ENCODE data around the gene FBRS. TPM values are rescaled to one million over a fixed set of nuclear protein-coding genes. Genes with fewer than 3 reads are reported as not detected.
A peak's percentile ranks its signal among the peaks of the same experiment; 100 is the strongest.
"Not testable (repeated sequence)": the region's sequence is repeated elsewhere in the genome, so short reads cannot be mapped to it uniquely, and the experiment has no call there.

Gene FBRS
- total RNA-seq, result 30.4 TPM
- long read RNA-seq, partial matches to known transcripts, result 19 of 19 reads
- long read RNA-seq, other reads (novel, unspliced or antisense), result 0 of 19 reads

DNA sequence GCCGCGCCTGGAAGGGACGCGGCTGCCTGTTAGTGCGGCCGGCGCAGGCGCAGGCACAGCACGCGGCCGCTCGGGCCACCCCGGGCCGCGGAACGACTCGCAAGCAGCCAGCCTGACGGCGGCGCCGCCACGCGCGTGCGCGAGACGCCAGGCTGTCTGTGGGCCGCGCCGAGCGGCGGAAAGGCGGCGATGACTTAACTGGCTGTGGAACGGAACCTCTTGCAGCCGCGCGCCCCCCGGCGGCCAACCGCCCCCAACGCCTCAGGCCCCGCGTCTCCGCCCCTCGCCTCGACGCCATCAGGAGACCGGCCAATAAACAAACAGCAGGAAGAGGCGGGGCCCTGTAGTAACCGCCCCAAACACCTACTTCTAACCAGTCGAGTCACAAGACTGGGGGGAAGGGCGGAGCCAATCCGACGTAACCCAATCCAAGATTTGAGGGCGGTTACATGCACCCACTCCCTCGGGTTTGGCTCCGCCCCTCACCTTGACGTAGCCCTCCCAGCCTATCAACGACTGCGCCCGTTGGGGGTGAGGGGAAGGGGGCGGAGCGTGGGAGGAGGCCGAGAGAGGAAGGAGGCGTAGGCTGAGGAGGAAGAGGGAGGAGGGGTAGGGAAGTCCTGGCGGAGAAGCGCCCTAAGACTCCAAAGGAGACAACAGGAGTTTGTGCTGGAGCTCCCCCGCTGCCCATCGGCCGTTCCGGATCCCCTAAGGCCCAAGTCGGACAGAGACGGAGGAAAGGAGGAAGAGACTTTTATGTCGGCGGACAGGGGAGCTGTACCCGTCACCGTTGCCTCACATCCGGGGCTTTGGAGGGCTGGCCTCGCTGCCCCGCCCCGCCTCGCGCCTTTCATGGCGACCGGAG is at the start of gene FBRS:
FBRS (plus strand) TSS at position 566 of the 865 bp plus-strand sequence. CDS start 1,088 bp downstream, outside the sequence.
- intact Hi-C loops (cut with micrococcal nuclease), result no loop called here
- ATAC-seq (peak; percentile 88), DNase-seq (peak; percentile 100)

DNA sequence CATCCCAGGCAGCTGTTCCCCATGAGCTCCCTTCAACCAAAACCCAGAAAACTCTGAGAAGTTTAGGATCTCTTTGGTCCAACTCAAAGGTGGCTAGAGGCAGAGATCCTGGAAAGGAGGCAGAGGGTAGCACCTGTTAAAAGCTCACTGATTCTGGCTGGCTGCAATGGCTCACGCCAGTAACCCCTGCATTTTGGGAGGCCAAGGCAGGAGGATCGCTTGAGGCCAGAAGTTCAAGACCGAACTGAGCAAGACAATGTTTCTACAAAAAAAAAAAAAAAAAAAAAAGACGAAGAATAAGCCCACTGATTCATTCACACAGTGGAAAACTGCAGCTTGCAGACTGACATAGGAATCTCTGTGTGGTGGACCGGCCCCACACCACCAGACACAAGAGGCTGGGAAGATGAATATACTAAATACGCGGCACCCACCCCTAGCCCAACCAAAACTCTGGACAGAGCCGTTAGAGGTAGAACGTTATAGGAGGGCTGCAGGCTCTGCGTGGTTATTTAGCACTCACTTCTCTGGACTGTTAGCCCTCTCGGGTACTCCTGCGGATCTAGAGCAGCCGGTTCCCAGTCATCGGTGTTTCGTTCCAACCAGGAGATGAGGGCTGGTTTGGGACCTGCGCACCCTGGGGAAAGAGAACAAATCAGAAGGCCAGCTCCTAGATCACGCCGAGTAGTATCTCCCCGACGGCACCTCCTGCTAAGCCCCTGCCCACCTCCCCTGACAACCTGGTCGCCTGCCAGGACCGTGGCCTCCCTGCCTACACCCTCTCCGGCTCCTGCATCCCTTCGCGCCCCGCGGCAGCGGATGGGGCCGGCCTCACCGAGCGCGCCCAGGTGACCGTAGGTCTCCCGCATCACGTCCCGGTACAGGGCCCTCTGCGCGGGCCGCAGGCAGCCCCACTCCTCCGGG is 49.0 kb upstream of the FBRS start:
- intact Hi-C loops (cut with micrococcal nuclease), result no loop called here
- DNase-seq, result peak; percentile 73
- ATAC-seq, result peak; percentile 73

DNA sequence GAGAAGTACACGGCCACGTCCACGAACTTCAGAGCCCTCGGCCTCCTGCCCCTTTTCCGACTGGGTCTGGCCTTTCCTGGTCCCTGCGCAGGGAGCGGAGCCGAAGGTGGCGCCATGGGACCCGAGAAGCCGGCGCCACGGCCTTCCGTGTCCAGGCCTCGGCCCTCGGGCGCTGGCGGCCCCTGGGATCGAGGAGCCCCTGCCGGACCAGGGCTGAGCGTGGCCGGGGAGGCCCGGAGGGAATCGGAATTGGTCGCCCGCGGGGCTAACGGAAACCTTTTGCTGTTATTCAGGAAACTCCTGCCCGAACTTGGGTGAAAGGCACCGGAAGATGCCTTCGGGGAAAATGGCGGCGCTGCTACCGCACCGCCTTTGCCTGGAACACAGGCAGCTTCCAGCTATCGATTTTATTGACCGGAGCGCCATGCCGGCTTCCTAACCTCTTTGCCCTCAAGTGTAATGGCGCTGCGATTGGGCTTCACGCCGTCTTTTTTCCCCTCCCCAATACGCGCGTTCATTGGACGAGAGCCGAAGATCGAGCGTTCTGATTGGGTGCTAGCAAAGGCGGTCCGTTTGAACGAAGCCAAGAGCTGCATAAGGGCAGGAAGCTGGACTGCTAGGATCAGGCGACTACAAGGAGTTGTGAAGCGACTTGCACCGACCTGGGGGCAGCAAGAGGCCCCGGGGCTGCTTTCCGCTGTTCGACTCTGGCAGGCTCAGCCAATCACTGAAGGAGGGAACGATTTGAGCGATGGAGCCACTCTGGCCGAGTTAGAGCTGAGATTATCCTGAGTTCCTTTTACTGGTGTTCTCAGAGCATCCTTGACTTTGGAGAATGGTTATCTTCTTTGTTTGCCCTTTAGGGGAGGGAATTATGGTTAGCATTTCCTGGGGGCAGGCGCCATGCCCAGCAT is 48.0 kb upstream of the FBRS start, which contains the start of gene ZNF689:
ZNF689 (minus strand) TSS at position 464 of the 914 bp plus-strand sequence; CDS start at position 116, 348 bp downstream.
- ATAC-seq (peak; percentile 98), DNase-seq (peak; percentile 93)
- intact Hi-C loops (cut with micrococcal nuclease), result no loop called here

DNA sequence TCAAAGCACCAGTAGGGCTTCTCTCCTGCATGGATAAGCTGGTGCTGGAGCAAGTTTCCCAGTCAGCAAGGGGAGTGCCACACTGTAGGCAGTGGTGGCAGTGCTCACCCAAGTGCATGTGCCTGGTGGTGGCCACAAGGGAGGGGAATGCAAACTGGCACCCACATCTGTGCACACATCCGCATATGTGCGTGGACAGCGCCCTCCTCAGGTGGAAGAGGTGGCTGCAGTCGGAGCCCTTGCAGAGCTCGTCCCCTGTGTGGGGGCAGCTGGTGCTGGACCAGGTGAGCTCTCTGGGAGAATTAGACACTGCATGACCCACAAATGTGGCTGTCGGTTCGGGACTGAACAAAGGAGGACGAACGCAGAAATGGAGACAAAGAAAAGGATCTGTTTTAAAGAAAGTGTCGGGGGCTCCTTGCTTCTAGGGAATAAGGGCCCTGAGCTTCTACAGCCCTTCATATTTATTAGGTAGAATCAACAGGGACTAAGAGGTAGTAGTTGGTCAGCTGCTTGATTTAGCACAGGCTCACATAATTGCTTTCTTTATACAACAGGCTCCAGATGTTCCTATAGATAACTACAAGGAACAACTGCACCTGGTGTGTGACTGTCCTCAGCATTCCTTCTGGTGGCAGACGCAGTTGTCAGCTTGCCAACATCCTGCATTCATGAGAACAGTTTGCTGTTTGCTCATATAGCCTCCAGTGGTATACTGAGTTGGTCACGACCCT is 42.7 kb upstream of the FBRS start:
- ATAC-seq, result peak; percentile 72
- peak; percentile 74 for DNase-seq
- intact Hi-C loops (cut with micrococcal nuclease), result no loop called here

DNA sequence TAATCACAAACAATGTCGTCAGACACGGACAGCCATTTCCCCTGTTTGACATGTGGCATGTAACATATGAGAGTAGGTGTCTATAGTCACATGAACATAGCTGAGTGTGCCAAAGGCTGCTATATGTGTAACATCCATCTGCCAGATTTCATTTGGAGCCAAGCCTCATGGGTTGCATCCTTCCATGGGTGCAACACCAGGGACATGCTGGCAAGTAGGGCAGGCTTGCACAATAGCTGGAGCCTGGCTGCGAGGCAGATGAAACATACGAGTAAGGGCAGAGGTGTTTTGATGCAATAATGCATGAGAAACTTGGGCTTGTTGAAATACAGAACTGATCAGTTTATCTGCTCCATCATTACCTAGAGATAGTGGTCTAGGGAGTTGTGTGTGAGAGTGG is 39.0 kb upstream of the FBRS start:
- intact Hi-C loops (cut with micrococcal nuclease), result no loop called here
- ATAC-seq, result no peak
- DNase-seq, result no peak

DNA sequence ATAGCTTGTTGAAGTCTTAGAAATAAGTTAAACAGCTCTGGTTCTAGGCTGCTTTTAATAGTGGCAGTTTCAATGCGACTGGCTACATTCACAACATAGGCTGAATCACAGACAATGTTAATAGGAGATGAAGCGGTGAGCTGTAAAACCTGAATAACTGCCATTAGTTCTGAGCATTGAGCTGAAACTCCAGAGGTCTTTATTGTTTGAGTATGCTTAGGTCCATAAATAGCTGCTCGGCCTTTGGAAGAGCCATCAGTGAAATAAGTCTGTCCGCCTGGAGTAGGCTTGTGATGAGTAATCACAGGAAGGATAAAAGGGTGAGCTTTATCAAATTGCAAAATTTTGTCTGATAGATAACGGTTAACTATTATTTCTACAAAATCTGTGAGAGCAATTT is 38.6 kb upstream of the FBRS start:
- intact Hi-C loops (cut with micrococcal nuclease), result no loop called here
- no peak for ATAC-seq

DNA sequence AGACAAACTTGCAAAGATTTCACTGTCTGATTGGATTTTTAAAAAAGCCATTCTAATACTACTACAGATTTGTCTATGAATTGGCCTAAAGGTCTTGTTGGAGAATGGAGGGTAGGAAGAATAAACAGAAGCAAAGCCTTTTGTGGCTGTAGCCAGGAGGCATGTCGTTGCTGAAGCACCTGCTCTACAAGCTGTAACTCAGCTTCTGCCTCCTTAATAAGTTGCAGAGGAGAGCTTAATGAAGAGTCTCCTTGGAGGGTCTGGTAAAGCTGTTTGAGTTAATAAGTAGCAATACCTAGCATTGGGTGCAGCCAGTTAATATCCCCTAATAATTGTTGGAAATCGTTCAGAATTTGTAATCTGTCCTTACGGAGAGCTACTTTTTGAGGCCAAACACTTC is 38.1 kb upstream of the FBRS start:
- DNase-seq (no peak), ATAC-seq (no peak)
- intact Hi-C loops (cut with micrococcal nuclease), result no loop called here

More for the DNA sequence above, 38.6 kb upstream of the FBRS start:
- no peak for DNase-seq

DNA sequence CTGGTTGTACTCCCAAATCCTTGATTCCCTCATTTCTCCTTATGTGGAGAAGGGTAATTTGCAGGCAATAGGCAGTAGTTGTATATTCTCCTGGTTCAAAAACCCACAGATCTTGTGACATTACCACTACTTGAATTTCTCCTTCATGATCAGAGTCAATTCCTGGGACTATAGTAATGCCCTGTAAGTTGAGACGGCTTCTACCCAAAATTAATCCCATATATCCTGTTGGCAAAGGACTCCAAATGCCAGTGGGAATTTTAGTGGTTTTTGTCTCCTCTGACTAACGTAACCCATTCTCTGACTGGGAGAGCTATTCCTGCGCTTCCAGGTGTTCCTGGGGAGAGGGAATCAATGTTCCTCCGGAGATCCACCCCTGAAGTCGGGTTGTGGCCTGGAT is 36.5 kb upstream of the FBRS start:
- ATAC-seq (no peak), DNase-seq (no peak)
- intact Hi-C loops (cut with micrococcal nuclease), result no loop called here

DNA sequence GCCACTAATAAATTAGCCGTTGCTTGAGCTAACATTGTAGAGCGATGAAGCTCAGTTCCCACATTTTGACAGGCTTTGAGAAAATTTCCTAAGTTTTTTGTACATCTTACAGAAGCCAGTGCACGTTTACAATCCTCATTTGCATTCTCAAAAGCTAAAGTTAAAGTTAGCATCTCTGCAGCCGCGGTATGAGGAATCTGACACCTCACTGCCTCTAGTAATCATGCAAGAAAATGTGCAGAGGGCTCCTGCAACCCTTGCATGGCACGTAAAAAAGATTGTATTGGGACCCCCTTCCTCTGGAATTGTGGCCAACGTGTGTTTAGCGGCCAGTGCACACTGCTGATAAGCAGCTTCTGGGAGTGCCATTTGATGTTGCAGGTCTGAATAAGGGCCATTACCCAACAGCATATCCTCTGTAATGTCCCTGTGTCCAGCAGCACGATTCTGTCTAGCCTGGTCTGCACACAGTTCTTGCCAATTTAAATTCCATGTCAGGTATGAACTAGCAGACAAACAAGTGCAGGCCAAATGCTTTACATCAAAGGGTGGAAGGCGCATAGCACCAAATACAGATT is 35.7 kb upstream of the FBRS start:
- DNase-seq (no peak), ATAC-seq (no peak)
- intact Hi-C loops (cut with micrococcal nuclease), result no loop called here

DNA sequence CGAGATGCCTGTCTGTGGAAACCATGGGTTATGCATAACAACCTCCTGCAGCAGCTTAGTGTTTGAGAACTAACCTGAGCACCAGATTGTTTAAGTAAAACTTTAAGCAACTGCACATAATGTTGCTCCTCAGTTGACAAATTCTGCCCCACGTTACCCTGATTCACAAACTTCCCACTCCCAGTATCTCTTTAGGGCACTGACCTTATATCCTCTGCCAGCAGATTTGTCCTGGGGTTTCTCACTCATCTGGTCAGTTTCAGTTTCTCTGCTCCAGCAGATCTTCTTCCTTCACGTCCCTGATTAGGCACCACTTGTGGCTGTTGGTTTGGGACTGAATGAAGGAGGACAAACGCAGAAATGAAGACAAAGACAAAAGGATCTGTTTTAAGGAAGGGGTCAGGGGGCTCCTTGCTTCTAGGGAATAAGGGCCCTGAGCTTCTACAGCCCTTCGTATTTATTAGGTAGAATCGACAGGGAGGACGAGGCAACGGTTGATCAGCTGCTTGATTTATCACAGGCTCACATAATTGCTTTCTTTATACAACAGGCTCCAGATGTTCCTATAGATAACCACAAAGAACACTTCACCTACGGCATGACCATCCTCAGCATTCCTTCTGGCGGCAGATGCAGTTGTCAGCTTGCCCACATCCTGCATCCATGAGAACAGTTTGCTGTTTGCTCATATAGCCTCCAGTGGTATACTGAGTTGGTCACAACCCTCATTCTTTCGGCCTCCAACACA is 34.5 kb upstream of the FBRS start:
- DNase-seq (no peak), ATAC-seq (no peak)
- intact Hi-C loops (cut with micrococcal nuclease), result no loop called here

DNA sequence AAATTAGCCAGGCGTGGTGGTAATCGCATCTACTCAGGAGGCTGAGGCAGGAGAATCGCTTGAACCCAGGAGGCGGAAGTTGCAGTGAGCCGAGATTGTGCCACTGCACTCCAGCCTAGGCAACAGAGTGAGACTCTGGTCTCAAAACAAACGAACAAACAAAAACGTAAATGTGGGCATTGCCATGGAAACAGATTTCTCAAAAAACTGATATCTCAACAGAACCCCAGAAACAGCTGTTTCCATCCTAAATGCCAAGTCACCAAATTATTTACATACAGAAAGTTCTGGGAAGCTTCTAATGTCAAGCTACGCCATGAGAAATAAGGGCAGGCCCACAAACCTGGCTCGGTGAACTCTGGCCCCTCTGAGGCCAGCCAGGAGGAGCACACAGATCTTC is 32.0 kb upstream of the FBRS start:
- intact Hi-C loops (cut with micrococcal nuclease), result no loop called here
- DNase-seq (no peak), ATAC-seq (no peak)

DNA sequence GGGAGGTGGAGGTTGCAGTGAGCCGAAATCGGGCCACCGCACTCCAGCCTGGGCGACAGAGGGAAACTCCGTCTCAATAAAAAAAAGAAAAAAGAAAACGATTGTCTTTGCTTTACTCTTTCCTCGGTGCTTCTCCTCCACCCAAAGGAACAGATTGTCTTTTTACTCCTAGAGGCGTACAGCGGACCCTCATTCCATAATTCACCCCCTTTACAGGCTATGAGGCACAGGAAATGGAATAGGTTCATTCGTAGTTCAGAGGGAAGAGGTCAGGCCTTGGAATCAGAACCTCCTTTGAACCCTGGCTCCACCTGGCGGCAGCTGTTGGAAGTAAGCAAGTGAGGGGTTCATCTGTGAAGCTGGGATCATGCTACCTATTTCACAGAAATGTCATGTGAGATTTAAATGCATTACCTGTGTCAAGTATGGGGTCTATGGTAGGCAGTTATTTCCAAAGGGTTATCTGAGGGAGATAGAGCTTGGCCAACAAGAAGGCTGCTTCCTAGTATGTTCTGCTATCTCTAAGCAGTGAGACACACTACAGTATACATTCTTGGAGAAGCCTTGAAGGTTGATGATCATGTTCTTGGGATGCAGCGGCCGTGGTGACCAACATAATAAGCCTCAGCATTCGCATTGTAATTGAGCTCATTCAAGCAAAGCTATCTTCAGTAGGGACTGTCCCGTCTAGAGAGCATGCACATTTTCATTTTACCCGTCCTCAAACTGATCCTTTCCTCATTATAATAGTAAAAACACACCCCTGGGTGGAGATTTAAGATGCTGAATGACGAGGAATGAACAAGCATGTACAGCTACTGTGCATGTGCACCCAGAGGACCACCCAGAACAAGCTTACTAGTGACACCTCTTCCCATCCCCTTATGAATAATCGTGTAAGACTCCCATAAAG is 29.3 kb upstream of the FBRS start:
- intact Hi-C loops (cut with micrococcal nuclease), result no loop called here
- DNase-seq (peak; percentile 92), ATAC-seq (peak; percentile 89)

DNA sequence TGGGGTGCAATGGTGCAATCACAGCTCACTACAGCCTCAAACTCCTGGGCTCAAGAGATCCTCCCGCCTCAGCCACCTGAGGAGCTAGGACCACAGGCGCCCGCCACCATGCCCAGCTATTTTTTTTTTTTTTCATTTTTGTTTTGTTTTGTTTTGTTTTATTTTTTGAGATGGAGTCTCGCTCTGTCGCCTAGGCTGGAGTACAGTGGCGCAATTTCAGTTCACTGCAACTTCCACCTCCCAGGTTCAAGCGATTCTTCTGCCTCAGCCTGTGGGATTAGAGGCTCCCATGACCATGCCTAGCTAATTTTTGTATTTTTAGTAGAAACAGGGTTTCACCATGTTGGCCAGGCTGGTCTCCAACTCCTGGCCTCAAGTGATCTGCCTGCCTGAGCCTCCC is 25.8 kb upstream of the FBRS start:
- intact Hi-C loops (cut with micrococcal nuclease); DNase-seq; ATAC-seq: not testable (repeated sequence)

DNA sequence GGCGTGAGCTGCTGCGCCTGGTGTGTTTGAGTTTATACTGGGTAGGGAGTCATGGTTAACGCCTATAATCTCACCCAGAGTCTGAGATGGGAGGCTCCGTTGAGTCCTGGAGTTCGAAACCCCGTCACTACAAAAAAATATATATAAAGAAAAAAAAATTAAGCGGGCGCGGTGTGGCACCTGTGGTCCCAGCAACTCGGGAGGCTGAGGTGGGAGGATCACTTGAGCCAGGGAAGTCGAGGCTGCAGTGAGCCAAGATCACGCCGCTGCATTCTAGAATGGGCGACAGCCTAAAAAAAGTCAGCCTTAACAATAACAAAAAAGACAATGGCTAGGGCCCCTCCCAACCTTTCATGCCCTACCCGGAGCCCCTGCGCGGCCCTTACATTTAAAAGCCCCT is 24.7 kb upstream of the FBRS start:
- intact Hi-C loops (cut with micrococcal nuclease), result no loop called here
- no peak for DNase-seq
- no peak for ATAC-seq

DNA sequence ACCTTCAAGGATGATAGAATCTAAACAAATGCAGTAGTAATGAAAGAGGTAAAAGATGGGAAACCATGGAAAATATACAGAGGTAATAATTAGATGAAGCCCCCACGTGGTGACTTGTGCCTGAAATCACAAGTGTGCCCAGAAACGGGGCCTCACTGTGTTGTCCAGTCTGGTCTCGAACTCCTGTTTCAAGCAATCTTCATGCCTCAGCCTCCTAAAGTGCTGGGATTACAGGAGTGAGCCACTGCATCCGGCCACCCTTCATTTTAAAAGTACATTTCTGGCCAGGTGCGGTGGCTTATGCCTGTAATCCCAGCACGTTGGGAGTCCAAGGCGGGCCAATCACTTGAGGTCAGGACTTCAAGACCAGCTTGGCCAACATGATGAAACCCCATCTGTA is 21.6 kb upstream of the FBRS start:
- DNase-seq (no peak), ATAC-seq (no peak)
- intact Hi-C loops (cut with micrococcal nuclease), result no loop called here

DNA sequence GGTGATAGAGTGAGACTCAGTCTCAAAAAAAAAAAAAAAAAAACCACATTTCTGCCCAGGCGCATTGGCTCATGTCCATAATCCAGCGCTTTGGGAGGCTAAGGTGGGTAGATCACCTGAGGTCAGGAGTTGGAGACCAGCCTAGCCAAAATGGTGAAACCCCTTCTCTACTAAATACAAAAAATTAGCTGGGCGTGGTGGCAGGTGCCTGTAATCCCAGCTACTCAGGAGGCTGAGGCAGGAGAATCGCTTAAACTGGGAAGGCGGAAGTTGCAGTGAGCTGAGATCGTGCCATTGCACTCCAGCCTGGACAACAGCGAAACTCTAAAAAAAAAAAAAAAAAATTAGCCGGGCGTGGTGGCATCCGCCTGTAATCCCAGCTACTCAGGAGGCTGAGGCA is 21.1 kb upstream of the FBRS start:
- intact Hi-C loops (cut with micrococcal nuclease); ATAC-seq; DNase-seq: not testable (repeated sequence)

Data from left ventricle myocardium superior (tissue), 1 donor.